ENCODE data around the gene TLX2.

- no peak for TF ChIP-seq ZBTB33 (CRISPR knock-in tag; IDR thresholded peaks at IDR 0.05)
- no peak for TF ChIP-seq ZNF24 (IDR thresholded peaks at IDR 0.05)
- TF ChIP-seq NCOA1 (CRISPR knock-in tag; IDR thresholded peaks at IDR 0.05): no peak
- TF ChIP-seq ZNF652 (CRISPR knock-in tag; IDR thresholded peaks at IDR 0.05; ENCODE audit: borderline replicate concordance, low read depth): no peak
- TF ChIP-seq CTCF (CRISPR knock-in tag; IDR thresholded peaks at IDR 0.05): no peak
- no peak for TF ChIP-seq AHR (CRISPR knock-in tag; IDR thresholded peaks at IDR 0.05)
- TF ChIP-seq PHF20 (CRISPR knock-in tag; IDR thresholded peaks at IDR 0.05): no peak
- TF ChIP-seq PHB2 (IDR thresholded peaks at IDR 0.05; ENCODE audit: partially characterized antibody): no peak
These were observed 41.9 kb downstream of the TLX2 start for GRCh38 chr2:74556159-74556558.

Data from HepG2 (cell line).